T47D (cell line): ENCODE data around the gene AKR7A2.
A peak's percentile ranks its signal among the peaks of the same experiment; 100 is the strongest.
"Not testable (repeated sequence)": the region's sequence is repeated elsewhere in the genome, so short reads cannot be mapped to it uniquely, and the experiment has no call there.

Experiments
- DNase-seq, 2 experiments: peaks; one replicate each; pipeline versions ENCODE4 v3.0.0 to v3.0.0-alpha.2; 2011 to 2012; ENCODE audit warnings: low read depth in 1 of 2, low spot score in 1 of 2
- JUND ChIP-seq: IDR thresholded peaks from 2 replicates; pipeline ENCODE4 v1.6.1; 2012; ENCODE audit warnings: low read depth
- in situ Hi-C: cut with HindIII; loops from 2 replicates; pipeline ENCODE4 v1.10.0; 2016; ENCODE audit warnings: low sequenced_read_pairs, low pct_unique_long_range_greater_than_20kb

Gene AKR7A2

DNA sequence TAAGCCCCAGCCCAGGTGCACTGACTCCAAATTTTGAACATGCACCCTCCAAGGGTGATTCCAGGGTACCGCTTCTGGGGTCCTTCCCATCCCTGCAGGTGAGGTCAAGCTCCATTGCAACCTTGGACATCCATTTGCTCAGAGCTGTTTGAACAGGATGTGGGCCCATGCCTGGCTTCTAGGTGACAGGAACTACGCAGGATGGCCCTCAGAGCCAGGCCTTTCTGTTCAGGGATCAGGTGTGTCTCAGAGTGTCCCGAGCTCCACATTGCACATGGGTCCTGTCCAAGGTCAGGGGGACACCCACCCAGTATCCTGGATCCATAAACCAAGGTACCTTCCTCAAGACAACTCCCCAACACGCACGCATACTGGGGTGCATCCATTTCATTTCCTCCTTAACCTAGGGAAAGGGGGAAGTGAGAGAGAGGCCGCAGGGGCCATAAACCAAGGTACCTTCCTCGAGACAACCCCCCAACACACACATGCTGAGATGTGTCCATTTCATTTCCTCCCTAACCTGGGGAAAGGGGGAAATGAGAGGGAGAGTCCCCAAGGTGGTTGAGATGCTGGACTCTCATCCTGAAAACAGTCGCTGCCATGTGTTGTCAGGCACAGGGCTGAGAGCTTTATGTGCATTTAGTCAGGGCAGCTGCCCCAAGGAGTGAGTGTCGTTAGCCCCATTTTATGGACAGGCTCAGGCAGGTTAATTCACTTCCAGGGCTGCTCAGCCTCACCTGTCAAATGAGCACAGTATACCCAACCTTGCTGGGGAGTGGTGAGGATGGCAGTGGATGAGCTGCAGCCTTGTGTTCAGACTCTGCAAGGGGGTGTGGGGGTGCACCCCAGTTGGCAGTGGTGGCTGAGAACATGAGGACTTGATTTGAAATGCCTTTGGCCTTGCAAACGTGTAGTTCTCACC is 2.3 kb upstream of the AKR7A2 start:
- in situ Hi-C loops: no loop called here

DNA sequence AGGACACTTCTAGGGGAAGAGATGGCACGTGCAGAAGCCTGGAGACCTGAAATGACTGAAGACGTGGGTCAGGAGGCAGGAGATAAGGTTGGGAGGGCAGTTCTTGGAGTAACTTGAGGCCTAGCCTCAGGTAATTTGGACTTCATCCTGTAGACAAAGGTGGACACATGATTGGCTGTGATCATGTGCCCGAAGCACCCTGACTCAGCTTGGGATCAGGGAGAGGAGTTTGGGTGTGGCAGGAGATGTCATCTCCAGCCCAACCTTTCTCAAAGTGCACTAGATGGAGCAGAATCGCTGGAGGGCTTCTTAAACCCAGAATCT is 1.7 kb upstream of the AKR7A2 start:
- no peak for DNase-seq

More for the DNA sequence above, 2.3 kb upstream of the AKR7A2 start:
- no peak for TF ChIP-seq JUND
- DNase-seq: no peak

DNA sequence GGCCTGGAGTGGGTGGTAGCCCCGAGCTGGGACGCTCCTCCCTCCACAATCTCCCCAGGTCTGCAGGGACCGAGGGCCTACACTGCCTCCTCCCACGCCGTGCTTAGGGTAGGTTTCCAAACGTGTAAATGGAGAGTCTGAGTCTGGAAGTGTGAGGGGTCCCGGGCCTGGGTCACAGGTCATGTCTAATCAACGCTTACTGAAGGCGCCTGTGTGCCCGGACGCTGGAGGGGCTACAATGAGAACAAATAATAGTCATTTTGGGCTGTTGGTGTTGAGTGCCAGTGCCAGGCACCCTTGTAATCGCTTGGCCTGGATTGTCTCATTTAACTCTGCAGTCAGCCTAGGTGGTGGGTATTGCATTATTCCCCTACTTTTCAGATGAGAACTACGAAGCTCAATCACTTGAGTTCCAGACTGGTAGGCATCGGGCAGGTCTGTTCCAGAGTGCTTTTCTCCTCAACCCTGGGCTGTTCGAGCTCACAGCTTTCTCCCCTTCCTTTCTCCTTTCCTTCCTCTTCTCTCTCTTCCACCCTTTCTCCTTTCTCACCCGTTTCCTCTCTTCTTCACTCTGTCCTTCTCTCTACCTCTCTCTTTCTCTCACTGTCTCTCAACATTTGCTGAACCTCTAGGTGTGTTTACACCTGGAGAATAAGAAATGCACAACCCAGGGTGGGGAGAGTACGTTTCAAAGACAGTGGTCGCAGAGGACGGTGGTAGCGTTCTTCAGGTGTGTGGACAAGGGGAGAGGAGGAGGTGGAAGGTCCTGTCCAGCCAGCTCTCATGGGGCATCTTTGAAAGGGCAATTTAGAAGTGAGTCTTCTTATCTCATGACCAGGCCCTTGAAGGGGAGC is 1.1 kb upstream of the AKR7A2 start:
- in situ Hi-C loops: no loop called here
- peak in 1 of 2 experiments; percentile 17 for DNase-seq

More for the DNA sequence above, 1.7 kb upstream of the AKR7A2 start:
- in situ Hi-C loops: no loop called here
- TF ChIP-seq JUND: no peak

GRCh38 chr1:19311503-19311930 is 427 bp downstream of the AKR7A2 start:
- DNase-seq: no peak
- TF ChIP-seq JUND: no peak
- in situ Hi-C loops: no loop called here

More for the DNA sequence above, 1.1 kb upstream of the AKR7A2 start:
- TF ChIP-seq JUND: no peak

GRCh38 chr1:19310720-19311502 is 1.0 kb downstream of the AKR7A2 start:
- peak; percentile 20 to 26 for DNase-seq
- in situ Hi-C loops: no loop called here
- no peak for TF ChIP-seq JUND

DNA sequence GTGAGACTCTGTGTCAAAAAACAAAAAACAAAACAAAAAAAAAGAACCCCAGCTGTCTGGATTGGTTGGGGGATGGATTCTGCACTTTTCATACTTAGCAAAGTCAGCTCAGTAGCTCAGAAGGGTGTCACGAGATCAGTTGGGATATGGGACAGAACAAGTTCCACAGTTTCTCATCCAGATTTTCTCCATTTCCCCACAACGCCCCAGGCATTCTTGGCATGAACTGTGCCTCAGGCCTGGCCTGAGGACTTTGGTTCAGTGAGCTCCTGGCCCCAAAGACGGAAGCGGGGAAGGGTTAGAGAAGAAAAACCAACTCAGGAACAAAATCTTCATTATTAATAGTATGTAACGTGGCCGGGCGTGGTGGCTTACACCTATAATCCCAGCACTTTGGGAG is 1.9 kb downstream of the AKR7A2 start:
- in situ Hi-C loops: no loop called here
- no peak for DNase-seq
- TF ChIP-seq JUND: no peak

DNA sequence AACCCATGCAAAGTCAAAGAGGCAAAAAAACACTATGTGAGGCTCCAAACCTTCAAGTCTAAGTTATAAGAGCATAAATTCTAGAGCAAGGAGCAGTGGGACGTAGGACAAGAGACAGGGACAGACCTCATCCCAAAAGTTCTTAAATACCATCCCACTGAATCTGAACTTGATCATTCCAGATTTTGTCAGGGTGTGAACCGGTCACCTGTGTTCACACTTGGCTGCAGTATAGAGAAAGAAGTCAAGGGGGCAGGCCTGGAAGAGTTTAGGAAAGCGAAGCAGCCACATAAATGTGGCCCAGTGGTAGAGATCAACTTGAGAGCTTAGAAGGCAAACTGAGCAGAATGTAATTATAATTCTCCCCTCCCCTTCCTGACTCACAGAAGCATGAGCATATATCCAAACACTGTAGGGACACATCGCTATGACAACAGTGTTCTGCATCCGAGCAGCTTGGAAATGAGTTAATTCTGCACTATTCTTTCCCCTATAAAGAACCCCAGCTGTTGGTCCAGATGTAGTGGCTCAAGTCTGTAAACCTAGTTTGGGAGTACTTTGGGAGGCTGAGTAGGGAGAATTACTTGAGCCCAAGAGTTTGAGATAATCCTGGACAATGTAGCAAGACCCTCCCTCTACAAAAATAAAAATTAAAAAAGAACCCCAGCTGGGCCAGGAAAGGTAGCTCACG is 2.7 kb downstream of the AKR7A2 start:
- in situ Hi-C loops: no loop called here

DNA sequence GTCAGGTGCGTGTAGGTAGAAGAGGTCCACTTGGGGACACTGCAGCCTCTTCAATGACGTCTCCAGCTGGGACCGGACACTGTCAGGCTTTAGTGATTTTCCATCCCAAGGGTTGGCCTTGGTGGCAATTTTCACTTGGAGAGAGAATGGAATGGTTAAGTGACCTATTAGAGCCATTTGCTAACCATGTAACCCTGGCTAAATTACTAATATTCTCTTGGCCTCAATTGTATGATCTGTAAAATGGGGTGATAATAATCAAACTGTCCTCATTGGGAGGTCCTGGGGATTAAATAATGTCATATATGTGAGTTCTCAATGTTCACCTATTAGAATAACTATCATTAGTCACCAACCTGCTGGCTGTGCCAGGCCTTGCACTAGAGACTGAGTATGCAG is 3.4 kb downstream of the AKR7A2 start:
- TF ChIP-seq JUND: no peak
- DNase-seq: no peak
- in situ Hi-C loops: no loop called here

More for the DNA sequence above, 2.7 kb downstream of the AKR7A2 start:
- TF ChIP-seq JUND: no peak
- no peak for DNase-seq

DNA sequence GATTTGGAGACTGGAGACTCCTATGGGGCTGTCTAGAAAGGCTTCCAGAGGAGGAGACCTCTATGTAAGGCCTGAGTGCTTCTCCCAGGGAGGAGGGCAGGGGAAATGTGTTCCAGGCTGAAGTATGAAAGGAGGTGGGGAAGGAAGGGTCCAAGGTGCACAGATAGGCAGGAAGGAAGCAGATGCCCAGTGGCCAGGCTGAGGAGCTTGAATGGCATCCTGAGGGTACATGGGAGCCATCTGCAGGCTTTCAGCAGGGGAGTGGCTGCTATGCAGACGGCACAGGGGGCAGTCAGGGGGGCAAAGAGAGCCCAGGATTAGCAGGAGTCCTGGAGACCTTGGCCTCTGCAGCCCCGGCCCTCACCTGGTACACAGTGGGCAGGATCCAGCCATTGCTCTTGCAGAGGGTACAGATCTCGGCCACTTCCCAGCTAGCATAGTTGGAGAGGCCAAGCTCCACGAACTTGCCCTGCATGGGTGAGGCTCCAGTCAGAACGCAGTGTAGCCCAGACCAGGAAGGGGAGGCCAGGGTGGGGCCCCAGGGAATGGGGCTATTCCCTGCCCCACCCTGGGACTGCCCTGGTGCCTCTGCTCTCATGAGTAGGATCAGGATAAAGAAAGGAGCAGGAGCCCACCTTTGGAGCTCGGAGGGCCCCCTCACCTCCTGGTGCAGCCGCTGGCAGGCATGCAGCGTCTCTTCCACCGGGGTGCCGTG is 4.0 kb downstream of the AKR7A2 start:
- no peak for DNase-seq
- TF ChIP-seq JUND: no peak
- in situ Hi-C loops: no loop called here

DNA sequence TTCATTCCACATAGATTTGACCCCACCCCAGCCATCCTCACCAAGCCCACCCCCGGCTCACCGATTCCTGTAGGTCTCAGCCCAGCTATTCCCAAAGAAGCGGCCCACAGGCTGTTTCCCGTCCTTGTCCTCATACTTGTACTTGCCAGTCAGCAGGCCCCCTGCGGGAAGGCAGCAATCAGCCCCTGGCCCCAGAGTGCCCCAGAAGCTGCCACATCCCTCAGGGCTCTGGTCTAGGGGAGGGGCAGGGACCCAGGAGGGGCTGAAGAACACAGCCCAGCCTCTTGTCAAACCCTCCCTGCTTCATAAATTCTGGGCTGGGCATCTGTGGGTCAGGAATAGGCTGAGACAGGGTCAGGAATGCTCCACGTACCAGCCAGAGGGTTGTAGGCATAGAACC is 5.0 kb downstream of the AKR7A2 start:
- in situ Hi-C loops: no loop called here
- no peak for TF ChIP-seq JUND
- DNase-seq: no peak

DNA sequence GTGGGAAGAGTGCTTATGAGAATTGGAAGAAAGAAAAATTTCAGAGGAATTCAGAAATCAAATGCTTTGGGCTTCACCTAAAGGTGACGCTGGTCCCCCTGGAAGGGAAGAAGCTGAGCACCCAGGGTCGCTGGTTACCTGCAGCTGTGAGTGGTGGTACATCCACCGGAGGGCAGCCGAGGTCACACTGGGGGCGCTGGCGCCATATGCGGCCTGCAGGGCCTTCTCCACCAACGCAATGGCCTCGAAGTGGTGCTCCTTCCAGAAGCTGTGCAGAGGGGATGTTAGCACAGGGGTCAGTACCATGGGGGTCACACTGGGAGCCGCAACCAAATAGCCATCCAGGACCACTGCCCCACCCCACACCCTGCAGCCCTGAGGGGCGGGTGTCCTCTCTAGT is 6.1 kb downstream of the AKR7A2 start:
- in situ Hi-C loops: no loop called here
- no peak for DNase-seq
- no peak for TF ChIP-seq JUND

- DNase-seq, in situ Hi-C loops: not testable (repeated sequence)
Measured at GRCh38 chr1:19304081-19304480, 7.9 kb downstream of the AKR7A2 start.
